Stimulated activated CD4-positive, alpha-beta T cell treated with anti-CD3 and anti-CD28 coated beads, Interleukin-2, amount 100 ng/mL, for 4 hours (primary cell): Measurements from ENCODE around the gene SUFU.

Experiments used
- DNase-seq: peaks from one replicate; pipeline ENCODE4 v3.0.0-alpha.2; 2020; ENCODE audit warnings: low read depth

The SUFU gene

DNA sequence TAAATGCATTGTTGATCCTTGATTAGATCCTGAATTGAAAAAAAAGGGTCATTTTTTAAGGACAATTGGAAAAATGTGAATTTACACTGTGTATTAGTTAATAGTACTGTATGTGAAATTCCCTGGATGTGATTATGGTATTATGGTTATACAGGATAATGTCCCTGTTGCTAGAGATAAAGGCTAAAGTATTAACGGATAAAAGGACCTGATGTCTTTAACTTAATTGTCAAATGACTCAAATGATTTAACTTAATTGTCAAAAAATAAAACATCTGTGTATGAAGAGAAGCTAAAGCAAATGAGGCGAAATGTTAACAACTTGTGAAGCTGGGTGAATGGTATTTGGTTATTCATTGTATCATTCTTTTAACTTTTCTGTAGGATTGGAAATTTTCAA, 48.8 kb downstream of the SUFU start:
- no peak for DNase-seq

GRCh38 chr10:102553771-102554170, 50.0 kb downstream of the SUFU start:
- no peak for DNase-seq

GRCh38 chr10:102554531-102554930, 50.8 kb downstream of the SUFU start:
- no peak for DNase-seq

DNA sequence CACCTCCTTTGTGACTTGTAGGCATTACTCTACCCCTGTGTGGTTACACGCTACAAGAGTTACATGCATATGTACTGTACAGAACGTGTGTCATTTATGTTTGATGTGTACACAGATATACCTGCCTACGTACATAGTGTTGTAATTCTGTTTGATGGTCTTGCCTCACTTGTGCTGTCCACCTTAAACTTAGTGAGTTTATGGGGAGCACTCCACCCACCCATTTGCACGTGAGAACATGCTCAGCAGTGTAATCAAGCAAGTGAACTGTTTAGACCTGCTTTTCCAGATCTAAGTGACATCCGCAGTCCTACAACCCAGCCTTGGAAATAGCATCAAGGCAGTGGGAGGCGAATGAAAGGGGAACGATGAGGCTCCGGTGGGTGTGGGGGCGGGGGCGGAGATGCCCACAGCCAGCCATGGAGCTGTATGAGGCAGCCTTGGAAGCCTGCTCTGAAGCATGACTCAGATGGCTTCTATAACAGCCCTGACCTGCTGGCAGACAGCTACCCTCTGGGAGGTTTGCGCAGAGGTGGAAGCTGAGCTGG, 52.1 kb downstream of the SUFU start:
- no peak for DNase-seq

GRCh38 chr10:102557569-102557968, 53.8 kb downstream of the SUFU start:
- DNase-seq = no peak

DNA sequence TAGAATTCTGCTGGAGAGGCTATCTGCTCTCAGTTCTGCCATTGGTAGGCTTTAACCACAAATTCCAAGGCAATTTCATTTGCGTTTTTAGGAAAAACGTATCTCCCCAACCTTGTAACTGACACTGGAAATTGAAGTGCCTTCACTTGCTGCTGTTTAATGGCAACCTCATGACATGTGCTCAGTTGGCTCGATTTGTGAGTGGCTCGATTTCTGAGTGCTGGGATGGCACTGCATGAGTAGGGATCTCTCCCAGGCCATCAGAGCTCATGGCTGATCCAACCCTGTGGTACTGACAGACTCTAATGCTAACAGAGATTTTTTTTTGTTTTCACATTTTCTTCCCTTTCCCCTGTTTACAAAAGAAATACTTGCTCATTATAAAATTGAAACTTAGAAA, 56.0 kb downstream of the SUFU start:
- no peak for DNase-seq

GRCh38 chr10:102564209-102564834, 60.5 kb downstream of the SUFU start:
- no peak for DNase-seq

GRCh38 chr10:102565793-102566192, 62.0 kb downstream of the SUFU start:
- no peak for DNase-seq

DNA sequence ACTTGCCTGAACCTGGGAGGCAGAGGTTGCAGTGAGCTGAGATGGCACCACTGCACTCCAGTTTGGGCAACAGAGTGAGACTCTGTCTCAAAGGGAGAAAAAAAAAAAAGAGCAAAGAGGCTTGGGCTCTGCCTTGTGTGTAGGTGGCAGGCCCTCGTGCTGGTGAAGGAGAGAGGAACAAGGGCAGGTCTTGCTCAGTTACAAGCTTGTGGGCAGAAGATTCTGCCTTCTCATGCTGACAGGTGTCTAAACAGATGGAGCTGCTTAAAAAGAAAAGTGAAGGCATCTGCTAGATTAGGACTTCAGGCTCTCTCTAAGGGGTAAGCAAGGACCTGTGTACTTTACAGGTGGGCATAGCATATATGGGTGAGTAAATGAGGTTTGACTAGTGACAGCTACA, 75.0 kb downstream of the SUFU start:
- no peak for DNase-seq

DNA sequence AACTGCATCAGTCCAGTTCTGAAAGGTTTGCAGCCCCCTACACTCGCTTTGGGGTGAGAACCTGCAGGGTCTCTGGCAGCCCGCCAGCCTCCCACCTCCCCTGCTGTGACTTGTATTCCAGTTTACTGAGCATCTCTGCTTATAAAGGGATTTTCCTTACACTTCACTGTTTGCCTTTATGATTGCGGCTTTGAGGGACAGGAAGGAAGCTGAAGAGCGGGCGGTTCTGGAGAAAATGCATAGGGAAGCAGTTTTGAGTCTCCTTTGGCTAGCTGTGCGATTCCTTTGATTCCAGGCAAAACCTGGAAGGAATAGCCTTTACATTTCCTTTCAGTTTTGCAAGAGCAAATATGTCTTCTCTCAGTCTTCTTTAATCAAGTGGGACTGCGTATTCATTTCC, 75.6 kb downstream of the SUFU start:
- DNase-seq = no peak

DNA sequence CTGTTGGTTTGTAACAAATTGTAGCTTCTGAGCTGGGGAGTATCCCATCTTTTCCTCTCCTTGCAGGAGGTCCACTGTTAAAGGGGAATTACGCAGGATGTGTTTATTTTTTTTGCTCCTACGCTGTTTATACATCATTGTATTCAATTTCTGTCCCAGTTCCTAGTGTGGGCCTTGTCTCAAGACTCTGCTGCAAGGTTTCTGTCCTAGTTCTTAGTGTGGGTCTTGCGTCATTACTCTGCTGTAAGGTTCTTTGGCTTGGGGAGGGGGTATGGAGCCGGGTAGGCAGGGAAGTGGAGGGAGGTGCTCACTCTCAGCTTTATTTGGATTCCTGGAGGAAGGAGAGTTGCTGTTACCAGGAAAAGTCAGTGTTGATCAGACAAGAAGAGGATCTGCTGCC, 76.5 kb downstream of the SUFU start:
- no peak for DNase-seq

GRCh38 chr10:102581401-102581800, 77.6 kb downstream of the SUFU start:
- DNase-seq = no peak

DNA sequence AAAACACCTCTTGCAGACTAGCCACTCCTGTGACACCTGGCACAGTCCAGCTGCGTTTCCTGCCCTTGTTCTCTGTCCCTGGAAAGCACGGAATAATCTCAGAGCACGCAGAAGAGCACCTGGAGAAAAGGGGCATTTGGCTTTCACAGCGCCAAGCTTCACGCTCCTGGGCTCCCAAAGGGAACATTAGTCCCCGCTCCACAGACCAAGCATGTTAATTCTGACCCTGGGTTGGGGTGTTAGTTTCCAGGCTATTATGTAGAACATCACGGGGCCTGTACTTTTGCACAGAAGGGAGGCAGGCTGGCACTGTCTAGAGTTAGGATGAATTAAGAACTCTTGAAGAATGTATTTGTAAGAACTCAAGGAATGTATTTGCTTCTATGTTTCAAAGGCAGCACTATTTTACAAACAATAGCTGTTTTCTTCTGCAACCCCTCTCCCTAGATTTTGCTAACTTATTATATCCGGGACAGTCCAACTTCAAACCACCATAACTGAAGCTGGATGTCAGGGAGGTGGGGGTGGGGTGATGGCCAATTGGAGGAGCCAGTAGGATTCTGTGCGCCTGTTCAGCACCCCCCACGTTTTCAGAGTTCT, 78.3 kb downstream of the SUFU start:
- no peak for DNase-seq

GRCh38 chr10:102583435-102584417, 80.0 kb downstream of the SUFU start:
- DNase-seq = peak; percentile 71

DNA sequence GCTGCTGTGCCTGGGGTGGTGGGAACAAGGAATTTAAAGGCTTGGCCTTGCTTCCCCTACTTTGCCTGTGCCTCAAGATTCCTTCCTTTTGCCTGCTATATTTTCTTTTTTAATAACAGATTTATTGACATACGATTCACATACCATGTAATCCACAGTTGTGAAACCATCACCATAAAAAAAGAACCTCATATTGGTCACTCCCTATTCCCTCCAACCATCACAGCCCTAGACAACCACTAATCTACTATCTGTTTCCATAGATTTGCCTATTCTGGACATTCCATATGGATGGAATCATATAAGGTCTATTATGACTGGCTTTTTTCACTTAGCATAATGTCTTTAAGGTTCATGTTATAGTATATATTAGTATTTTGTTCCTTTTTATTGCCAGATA, 81.3 kb downstream of the SUFU start:
- DNase-seq = no peak

DNA sequence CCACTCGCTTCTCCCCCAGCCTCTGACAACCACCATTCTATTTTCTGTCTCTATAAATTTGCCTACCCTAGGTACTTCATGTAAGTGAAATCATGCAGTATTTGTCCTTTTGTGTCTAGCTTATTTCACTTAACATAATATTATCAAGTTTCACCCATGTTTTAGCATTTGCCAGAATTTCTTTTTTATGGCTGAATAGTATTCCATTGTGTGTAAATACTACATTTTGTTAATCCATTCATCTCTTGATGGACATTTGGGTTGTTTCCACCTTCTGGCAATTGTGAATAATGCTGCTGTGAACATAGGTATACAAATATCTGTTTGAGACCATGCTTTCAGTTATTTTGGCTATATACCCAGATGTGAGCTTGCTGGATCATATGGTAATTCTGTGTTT, 83.1 kb downstream of the SUFU start:
- no peak for DNase-seq

GRCh38 chr10:102588875-102589274, 85.1 kb downstream of the SUFU start:
- no peak for DNase-seq

GRCh38 chr10:102593074-102593803, 89.5 kb downstream of the SUFU start:
- no peak for DNase-seq

DNA sequence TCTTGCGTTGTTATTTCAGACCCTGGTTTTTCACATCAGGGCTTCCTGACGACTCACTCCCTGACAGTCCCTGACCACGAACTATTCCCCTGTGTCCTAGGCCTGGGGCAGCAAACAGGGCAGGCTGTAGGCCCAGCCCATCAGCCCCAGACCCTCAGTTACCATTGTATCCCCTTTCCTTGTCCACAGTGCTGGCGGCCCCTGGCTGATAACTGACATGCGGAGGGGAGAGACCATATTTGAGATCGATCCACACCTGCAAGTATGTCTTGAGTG, 90.0 kb downstream of the SUFU start:
- DNase-seq = no peak

DNA sequence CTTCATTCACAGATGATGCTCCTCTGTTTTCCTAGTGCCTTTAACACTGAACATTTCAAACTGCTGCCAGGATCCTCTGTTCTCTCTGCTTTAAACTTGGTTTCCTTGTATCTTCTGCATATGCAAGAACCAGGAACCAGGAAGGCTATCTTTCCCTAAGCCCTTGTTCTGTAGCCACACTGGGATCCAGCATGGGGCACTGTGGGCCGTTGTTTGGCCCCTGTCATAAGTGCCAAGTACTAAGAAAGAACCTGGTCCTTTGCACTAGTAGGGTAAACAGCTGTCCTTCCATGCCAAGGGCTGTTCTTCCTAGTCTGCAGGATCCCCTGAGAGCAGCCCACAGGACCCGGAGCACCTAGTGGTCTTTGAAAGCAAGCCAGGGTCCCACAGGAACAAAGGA, 91.5 kb downstream of the SUFU start:
- no peak for DNase-seq

DNA sequence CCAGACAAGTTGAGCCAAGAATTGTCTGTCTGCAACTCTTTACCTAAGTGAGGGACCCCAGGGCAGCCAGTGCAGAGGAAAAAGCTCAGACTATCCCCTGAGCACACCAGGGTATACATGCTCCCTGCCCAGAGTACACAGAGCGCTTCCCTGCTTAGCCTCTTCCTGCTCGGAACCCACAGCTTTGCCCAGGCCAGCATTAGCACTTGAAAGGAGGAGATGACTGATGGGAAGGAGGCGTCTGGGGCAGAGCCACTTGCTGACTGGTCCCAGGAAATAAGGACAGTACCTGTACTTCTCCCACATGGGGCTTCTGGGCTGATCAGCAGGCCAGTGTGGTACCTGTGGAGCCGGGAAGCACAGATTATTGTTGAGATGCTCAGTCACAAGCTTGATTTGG, 92.1 kb downstream of the SUFU start:
- no peak for DNase-seq

GRCh38 chr10:102596506-102596971, 92.8 kb downstream of the SUFU start:
- DNase-seq = no peak
